RPMI7951 (cell line): Measurements from ENCODE around the gene NES. TPM values are rescaled to one million over a fixed set of nuclear protein-coding genes. Genes with fewer than 3 reads are reported as not detected.

ENCODE experiments used
- DNase-seq: peaks from one replicate; pipeline ENCODE4 v3.0.0-alpha.2; 2012; ENCODE audit warnings: low read depth
- total RNA-seq: library from RNA; depleted of rRNA; stranded (reverse); fragments of >200 nt; shearing (Covaris generic); gene quantifications from 2 replicates; pipeline ENCODE4 v1.2.3, GENCODE V29; 2014; rRNA removed

The NES gene
- total RNA-seq, 1 experiment from 2014 or later: 24.2 TPM

DNA sequence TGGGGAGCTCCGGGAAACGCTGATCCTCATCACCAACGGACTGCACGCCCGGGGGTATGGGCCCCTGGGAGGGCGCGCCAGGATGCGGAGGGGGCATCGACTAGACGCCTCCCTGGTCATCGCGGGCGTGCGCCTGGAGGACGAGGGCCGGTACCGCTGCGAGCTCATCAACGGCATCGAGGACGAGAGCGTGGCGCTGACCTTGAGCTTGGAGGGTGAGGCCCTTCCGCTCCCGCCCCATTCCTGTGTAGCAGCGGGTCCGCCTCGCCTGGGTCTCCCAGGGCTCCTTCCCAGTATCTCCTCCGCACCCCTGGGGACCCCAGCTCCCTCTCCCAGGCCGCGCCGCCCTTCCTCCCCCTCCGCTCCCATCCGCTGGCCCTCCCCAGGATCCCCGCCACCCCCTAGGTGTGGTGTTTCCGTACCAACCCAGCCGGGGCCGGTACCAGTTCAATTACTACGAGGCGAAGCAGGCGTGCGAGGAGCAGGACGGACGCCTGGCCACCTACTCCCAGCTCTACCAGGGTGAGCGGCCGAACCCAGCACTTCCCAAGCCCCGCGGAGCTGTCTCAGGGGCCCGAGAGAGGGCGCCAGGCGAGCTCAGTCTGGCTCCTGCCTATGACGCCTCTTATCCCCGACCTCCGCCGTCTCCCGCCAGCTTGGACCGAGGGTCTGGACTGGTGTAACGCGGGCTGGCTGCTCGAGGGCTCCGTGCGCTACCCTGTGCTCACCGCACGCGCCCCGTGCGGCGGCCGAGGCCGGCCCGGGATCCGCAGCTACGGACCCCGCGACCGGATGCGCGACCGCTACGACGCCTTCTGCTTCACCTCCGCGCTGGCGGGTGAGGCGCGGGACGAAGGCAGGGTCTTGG lies 53.0 kb downstream of the NES start:
- no peak for DNase-seq

DNA sequence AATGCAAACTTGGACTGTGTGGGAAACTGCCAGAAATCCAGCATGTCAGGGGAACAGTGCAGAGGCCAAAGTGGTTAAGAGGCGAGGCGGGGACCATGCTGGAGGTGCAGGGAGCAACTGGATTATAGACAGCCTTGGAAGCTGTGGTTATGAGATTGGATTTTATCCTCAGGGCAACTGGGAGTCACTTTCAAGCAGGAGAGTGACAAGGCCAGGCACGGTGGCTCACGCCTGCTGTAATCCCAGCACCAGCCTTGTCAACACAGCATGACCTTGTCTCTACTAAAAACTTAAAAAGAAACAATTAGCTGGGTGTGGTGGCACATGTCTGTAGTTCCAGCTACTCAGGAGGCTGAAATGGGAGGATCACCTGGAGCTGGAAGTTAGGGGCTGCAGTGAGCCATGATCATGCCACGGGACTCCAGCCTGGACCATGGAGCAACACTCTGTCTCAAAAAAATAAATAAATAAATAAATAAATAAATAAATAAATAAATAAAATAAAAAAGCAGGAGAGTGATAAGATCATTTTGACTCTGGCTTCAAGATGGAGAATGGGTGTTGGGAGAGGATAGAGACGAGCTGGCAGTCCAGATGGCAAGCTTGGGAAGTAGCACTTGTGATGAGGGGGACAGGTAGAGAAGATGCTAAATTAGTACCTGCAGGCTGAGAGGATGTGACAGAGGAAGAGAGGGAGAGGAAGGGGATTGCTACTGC lies 54.5 kb downstream of the NES start:
- no peak for DNase-seq

DNA sequence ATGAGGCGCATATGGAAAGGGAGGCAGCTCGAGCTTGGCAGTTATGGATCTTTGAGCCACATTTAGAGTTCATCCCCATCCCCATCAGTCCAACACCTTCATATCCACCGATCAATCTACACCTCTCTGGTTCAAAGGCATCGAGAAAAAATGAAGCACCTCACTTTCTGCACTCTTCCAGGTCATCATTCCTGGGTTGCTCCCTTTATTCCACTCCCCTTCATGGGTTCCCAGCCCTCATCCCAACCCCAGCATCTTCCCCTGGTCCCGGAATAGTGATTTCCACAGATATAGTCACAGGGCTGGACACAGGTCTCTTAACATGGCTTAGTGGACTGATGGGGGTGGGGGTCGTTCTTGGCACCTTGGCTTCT lies 57.6 kb downstream of the NES start:
- no peak for DNase-seq

DNA sequence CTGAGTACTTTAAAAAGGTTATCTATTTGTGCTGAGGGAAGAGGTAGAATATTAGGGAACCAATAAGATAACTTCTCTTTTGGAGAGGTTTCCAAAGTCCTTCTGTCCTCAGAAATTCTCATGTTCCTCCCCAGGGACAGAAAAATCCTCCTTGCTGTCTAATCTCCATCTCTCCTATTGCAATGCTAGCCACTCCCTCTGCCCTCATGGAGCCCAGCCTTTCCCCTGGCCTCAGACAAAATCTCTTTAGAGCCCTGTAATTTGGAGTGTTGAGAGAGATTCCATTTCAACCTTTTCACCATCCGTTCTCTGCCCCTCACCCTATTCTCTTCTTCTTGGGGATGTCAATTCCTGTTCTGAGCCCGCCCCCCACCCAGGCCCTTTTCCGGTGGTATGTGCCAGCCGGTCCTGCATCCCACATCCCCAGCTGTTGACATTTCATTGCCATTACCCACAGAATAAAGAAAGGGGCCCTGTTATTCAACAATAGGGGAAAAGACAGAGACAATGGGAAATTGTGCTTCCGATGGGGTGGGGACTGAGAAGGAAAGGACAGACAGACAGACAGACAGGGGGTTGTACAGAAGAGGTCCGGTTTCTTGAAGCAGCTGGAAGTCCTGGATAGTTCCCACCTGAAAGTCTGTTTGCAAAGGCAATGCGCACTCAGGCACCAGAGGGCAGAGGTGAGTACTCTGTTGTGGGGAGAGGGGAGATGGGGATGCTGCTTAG lies 58.2 kb downstream of the NES start, which contains the start of gene HAPLN2:
TSS of gene HAPLN2 (plus strand) at position 563 of the 729 bp plus-strand sequence. CDS start 4,076 bp downstream, outside the sequence.
- no peak for DNase-seq

Other genes starting within 250 kb of the NES start
- gene MEF2D, start 176.6 kb downstream of the NES start, total RNA-seq: 9.9 and 11.4 TPM in 2 replicates
- gene IQGAP3, start 104.8 kb downstream of the NES start, total RNA-seq: 32.8 and 35.5 TPM in 2 replicates
- not detected in 2 replicates for gene TTC24, start 97.7 kb downstream of the NES start, total RNA-seq
- gene NAXE, start 85.6 kb downstream of the NES start, total RNA-seq: 85.4 and 91.0 TPM in 2 replicates
- gene GPATCH4, start 75.9 kb downstream of the NES start, total RNA-seq: 17.2 and 23.8 TPM in 2 replicates
- gene HAPLN2, start 58.0 kb downstream of the NES start, total RNA-seq: not detected in 2 replicates
- 0.12 TPM in 1 of 2 replicates, not detected in the other for gene BCAN, start 35.3 kb downstream of the NES start, total RNA-seq
- gene CRABP2, start 28.2 kb upstream of the NES start, total RNA-seq: 66.6 and 81.6 TPM in 2 replicates
- gene METTL25B, start 51.1 kb upstream of the NES start, total RNA-seq: 6.4 and 6.9 TPM in 2 replicates
- gene ISG20L2, start 51.4 kb upstream of the NES start, total RNA-seq: 14.3 and 16.4 TPM in 2 replicates
- gene MRPL24, start 63.7 kb upstream of the NES start, total RNA-seq: 57.9 and 68.2 TPM in 2 replicates
- 230 and 306 TPM in 2 replicates for gene HDGF, start 74.3 kb upstream of the NES start, total RNA-seq
- 18.1 and 25.0 TPM in 2 replicates for gene PRCC, start 90.1 kb upstream of the NES start, total RNA-seq
- 0.48 TPM in 1 of 2 replicates, not detected in the other for gene SH2D2A, start 139.4 kb upstream of the NES start, total RNA-seq
- gene INSRR, start 181.7 kb upstream of the NES start, total RNA-seq: not detected in 2 replicates
- gene NTRK1, start 183.5 kb upstream of the NES start, total RNA-seq: not detected in 2 replicates
- not detected in 2 replicates for gene PEAR1, start 216.3 kb upstream of the NES start, total RNA-seq
- not detected in 2 replicates for gene LRRC71, start 243.2 kb upstream of the NES start, total RNA-seq